Stimulated activated CD4-positive, alpha-beta T cell treated with anti-CD3 and anti-CD28 coated beads, Interleukin-4, amount 100 ng/mL, for 1 hour (primary cell): ENCODE data around the gene PNMT.
A peak's percentile ranks its signal among the peaks of the same experiment; 100 is the strongest.

Experiments used
- DNase-seq: peaks from one replicate; pipeline ENCODE4 v3.0.0-alpha.2; 2020

PNMT gene, protein sequence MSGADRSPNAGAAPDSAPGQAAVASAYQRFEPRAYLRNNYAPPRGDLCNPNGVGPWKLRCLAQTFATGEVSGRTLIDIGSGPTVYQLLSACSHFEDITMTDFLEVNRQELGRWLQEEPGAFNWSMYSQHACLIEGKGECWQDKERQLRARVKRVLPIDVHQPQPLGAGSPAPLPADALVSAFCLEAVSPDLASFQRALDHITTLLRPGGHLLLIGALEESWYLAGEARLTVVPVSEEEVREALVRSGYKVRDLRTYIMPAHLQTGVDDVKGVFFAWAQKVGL

DNA sequence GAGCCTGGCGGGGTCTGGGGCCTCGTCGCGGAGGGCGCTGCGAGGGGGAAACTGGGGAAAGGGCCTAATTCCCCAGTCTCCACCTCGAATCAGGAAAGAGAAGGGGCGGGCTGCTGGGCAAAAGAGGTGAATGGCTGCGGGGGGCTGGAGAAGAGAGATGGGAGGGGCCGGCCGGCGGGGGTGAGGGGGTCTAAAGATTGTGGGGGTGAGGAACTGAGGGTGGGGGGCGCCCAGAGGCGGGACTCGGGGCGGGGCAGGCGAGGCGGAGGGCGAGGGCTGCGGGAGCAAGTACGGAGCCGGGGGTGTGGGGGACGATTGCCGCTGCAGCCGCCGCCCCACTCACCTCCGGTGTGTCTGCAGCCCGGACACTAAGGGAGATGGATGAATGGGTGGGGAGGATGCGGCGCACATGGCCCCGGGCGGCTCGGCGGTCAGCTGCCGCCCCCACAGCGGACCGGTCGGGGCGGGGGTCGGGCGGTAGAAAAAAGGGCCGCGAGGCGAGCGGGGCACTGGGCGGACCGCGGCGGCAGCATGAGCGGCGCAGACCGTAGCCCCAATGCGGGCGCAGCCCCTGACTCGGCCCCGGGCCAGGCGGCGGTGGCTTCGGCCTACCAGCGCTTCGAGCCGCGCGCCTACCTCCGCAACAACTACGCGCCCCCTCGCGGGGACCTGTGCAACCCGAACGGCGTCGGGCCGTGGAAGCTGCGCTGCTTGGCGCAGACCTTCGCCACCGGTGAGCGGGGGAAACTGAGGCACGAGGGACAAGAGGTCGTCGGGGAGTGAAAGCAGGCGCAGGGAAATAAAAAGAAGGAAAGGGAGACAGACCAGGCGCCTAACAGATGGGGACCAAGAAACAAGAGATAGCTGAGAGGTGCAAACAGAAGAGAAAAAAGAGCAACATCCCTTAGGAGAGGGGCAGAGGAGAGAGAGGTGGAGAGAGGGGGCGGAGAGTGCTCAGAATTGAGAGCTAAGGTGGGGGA is at the start of gene PNMT:
PNMT (plus strand) TSS at position 509 of the 980 bp plus-strand sequence; CDS start at position 532, 23 bp downstream.
- peak; percentile 78 for DNase-seq

DNA sequence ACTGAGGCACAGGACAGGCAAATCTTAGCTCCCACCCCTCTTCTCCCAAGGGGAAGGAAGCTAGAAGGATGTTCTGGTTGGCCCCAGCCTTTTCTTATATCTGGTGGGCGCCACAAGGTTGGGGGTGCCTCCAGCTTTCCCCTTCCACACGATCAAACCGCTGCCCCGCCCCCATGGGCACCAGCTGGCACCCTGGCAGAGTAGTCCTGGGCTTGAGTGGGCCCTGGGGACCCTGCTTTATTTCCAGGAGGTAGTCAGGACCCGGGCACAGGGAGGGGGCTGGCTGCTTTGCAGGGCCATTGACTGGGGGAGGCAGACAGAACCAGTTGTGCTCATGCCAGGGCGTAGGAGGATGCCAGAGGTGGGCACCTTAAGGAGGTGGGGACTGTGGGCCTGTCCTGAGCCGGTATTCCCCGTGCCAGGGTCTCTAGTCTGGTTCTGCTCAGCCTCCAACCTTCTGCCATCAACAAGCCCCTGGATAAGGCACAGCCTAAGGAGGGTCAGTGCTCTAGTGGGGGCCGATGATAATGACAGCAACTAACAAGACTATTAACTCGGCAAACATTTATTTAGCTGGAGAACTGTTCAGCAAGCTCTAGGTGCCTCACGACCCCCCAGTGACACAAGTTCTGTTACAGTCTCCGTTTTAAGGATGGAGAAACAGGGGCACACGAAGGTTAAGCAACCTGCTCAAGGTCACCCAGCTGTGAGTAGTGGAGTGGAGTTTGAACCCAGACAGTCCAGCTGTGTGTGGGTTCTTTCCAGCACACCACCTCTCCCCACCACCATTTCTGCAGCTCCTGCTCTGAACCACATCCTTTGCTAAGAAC is 49.1 kb upstream of the PNMT start:
- DNase-seq: no peak

DNA sequence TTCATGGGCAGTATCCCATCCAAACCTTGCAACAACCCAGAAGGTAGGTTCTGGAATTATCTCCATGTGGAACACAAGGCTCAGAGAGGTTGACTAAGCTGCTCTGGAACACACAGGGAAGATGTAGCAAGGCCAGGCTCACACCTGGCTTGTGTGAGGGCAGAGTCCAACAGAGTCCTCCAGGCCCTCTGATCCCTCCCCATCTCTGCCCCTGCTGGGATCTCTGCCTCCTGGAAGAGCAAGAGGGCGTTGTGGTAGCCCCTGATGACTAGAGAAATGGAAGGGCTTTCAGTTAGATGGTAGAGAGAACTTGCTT is 48.5 kb upstream of the PNMT start:
- DNase-seq: no peak

DNA sequence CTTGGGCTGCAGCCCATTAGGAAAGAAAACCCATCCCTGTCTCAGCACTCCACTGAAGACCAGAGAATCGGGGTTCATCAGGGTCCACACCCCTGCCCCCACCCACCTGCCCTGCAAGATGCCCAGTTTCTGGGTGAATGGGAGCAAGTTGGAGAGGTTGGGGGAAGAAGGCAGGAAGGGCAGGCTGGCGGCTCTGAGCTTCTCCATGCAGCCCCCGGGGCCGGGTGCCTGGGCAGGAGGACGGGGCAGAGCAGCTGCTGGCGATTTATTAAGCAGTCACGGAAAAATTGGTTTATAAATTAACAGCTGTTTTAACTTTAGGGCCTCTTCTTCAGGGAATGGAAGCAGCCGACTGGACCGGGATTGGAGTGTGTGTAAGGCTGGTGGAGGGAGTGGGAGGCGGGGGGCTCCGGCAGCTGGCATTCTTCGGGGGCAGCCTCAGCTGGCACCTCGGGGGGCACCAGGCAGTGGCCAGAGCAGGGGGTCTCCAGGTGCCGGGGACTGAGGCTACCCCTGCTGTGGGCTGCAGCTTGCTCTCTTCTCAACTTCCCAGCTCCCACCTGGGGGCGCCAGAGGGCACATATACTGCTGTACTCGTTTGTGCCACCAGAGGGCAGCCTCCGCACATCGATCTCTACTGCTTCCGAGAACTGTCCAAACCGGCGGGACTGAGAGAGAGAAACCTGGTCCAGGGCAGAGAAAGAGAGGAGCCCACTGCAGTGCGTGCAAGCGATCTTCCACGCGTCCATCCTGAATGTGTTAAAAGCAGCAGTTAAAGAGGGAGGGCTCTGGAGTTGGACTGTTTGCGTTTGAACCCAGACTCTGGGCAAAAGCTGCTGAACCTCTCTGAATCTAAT is 46.5 kb upstream of the PNMT start:
- DNase-seq: peak; percentile 84

DNA sequence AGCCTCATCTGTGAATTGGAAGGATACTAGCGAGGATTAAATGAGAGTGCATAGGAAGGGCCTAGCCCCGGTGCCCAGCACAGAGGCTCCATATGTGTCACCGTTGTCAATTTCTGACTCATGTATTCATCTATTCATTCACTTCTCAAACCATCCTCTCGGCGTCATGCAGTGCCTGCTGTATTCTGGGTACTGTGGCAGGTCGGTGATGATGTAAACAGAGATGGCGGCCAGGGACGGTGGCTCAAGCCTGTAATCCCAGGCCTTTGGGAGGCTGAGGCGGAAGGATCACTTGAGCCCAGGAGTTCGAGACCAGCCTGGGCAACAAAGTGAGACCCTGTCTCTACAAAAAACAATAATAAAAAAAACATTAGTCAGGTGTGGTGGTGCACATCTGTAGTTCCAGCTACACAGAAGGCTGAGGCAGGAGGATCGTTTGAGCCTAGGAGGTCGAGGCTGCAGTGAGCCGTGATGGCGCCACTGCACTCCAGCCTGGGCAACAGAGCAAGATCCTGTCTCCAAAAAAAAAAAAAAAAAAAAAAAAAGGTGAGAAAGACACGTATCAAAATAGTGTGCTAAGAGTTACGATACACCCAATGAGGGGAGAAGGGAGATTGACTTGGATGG is 45.8 kb upstream of the PNMT start:
- DNase-seq: peak; percentile 38

DNA sequence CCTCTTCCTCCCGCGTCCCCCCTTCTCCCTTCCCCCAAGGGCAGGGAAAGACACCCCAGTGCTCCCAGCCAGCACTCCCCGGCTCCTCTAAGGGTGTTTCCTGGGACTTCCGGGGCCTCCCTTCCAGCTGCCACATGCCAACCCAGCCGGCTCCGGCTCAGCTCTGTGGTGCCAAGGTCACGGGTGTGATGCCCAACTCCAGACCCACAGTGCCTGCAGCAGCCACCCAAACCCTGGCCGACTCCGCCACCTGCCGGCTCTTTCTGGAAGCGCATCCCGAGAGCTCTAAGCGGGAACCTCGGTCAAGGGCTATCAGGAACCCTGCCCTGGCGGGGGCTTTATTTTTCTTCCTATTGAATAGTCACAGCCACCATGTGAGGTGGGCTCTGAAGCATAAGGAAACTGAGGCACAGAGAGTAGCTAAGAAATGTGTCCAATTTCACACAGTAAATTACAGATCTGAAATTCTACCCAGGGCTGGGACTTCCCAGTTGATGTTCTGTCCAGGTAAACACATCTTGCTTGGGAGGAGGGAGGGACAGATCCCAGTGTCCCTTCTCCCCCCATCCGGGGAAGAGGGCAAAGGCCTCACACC is 44.8 kb upstream of the PNMT start:
- peak; percentile 88 for DNase-seq

DNA sequence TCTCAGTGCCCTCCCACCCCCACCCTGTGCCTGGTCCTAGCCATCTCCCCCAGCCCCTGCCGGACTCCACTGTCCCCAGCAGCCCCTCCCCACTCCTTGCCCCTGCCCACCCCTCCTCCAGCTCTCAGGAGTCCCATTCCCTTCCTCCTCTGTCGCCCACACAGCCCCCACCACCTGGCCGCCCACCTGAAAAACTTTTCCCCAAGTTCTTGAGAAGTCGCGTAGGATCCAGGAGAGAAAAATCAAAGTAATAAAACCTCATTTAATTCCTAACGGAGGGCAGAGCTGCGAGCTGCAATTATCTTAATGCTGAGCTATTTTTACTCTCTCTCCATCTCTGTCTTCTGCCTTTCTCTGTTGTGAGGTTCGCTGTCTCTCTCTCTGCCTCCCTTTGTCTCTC is 43.9 kb upstream of the PNMT start:
- no peak for DNase-seq

DNA sequence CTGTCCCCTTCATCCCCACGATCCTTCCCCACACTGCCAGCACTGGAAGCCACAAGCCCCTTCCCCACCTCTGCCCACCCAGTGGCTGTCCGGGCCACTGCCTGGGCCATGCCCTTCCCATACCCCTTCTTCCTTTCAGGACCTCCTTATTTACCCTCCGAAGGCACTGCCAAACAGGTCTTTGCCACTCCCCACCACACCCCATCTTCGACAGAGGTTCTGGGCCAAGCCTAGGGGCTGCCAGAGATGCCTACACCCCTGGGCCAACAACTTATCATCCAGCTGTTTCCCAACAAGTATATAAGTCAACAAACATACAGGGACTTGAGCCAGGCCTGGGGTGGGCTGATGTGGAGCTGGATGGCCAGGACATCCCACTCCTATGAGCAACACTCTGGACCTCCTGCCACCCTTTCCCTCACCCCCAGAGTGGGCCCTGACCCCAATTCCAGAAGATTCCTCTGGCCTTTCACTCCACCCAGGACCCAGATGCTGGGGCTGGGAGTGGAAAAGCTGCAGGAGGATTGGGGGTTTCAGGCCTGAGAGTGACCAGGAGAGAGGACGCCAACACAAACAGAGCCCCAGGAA is 43.0 kb upstream of the PNMT start:
- DNase-seq: no peak

DNA sequence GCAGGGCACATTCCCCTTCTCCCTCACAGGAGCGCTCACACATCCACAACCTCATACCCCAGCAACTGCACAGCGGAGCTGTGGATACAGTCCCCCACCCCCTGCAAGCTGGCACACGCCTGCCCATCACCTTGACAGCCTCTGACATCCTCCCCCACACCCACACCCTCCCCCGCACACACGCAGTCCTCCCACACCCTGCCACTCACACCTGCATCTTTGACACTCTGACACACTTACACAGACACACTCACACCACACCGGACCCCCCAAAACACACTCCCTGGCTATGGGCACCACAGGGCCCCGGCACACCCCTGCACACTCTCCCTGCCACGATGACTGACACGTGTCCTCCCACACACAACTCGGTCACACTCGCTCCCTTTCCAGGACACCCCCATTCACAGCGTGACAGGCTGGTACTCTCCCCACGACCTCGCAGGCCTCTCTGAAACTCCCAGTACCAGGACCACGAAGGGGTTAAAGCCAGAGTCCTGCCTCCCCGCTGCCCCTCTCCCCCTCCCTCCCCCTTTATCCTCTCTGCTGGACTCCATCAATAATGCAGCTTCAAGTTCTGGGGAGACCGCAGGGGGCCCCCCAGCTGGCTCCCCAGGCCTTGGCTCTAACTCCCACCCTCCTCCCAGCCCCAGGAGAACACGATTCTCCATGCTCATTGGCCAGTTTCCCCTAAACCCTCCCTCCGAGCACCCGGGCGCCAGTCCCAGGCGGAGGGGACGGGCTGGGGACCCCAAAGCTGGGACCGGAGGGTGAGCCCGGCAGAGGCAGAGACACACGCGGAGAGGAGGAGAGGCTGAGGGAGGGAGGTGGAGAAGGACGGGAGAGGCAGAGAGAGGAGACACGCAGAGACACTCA is 41.8 kb upstream of the PNMT start, which contains the start of gene PPP1R1B:
PPP1R1B (plus strand) TSS at position 782 of the 876 bp plus-strand sequence. CDS start 441 bp downstream, outside the sequence.
- DNase-seq: no peak

DNA sequence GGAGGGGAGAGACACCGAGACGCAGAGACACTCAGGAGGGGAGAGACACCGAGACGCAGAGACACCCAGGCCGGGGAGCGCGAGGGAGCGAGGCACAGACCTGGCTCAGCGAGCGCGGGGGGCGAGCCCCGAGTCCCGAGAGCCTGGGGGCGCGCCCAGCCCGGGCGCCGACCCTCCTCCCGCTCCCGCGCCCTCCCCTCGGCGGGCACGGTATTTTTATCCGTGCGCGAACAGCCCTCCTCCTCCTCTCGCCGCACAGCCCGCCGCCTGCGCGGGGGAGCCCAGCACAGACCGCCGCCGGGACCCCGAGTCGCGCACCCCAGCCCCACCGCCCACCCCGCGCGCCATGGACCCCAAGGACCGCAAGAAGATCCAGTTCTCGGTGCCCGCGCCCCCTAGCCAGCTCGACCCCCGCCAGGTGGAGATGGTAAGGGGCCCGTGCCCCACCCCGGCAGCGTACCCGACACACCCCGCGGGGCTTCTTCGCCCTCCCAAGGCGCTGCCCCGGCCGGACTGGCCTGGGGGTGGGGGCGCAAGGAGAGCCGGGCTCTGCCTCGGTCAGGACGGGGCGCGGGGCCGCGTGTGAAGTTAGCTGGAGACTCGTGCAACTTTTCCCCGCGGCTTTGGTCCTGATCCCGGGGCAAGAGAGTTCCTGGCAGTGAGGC is 41.1 kb upstream of the PNMT start:
- DNase-seq: no peak

DNA sequence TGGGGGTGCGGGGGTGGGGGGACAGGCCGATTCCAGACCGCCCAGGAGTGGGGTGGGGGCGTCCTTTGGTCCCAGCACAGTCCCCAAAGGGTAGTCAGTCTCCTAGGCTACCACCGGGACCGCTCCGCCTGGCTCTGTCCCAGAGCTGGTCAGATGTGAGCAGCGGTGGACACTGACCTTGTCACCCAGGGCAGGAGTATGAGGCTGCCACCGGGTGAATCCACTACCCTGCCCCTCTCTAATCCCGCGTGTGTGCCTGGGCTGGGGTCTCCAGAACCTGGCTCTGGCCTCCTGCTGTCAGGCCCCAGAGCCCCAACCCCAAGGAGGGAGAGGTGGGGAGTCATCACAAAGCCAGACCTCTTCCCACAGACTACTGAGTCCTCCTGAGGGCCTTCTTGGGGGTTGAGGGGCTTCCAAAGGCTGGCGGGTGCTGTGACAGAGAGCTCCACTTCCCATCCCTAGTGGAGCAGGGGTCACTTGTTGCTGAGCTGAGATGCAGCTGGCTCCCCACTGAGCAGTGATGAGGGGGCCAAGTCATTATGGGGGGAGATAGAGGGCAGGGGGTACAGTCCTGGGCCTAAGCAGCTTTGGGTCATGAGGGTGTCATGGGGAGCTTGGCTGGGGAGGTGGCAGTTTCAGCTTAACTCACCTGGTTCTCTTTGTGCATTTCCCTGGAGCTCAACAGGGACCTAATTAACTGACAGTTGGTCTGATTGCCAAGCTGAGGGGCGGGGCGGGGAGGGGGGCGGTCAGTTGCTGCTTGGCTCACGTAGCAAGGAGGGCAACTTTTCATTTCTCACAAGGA is 40.3 kb upstream of the PNMT start:
- no peak for DNase-seq

DNA sequence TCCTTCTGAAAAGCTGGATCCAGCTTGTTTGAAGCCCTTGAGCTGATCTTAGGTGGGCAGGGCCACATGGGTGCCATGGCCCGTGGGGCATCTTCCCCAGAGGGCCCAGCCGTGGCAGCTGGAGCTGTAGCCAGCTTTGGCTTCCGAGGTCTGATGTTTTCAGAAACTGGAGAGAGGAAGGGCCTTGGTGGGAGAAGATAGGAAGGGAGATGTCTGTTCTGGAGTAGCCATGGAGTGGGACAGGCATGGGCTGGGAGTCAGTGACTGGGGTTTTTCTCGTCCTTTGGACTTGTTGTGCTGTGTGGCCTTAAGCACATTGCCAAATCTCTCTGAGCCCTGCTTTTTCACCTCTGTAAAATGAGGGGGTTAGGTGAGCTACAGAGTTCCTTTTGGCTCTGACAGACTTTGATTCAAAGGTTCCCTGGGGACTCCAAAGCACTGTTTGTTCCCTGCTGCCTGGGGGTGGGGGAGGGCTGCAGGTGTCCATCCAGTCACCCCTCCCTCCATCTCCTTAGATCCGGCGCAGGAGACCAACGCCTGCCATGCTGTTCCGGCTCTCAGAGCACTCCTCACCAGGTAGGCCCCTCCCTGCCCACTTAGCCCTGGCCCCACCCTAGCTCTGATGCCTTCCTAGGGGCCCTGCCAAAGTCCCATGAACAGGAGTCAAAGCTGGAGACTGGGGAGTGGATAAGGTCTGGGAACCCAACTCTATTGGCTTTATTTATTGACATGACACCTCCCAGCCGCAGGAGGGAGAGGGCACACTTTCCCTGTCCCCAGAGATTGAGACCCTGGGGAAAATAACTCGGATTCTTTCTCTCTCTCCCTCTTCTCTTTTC is 39.4 kb upstream of the PNMT start:
- DNase-seq: no peak

DNA sequence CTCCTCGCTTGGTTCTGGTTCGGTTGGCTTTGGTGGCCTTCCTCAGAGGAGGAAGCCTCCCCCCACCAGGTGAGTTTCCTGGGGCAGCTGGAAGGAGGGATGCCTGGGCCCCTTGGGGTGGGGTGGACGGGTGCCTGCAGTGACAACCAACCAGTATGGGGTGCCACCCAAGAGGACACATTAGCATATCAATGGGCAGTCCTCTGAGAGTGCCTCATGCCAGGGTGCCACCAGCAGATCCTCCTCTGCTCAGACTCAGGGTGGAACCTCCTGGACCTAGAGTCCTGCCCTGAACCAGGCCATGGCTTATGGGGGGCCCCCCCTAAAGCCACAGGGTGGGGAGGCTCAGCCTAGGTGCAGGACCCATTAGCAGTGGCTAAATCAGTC is 38.8 kb upstream of the PNMT start:
- DNase-seq: no peak

DNA sequence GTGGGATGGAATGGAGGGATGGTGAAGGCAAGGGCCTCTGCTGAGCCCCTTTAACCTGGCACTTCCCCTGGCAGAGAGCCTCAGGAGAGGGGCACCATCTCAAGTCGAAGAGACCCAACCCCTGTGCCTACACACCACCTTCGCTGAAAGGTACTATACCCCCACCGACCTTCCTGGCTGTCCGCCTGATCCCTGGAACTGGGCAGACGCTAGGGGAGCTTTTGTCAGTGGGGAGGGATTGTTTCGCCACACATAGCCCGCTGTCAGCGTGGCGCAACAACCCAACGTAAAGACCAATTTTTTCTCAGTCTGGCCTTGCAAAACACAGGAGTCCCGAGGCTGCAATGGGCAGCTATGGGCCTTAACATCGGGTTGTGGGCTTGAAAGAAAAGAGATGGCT is 38.4 kb upstream of the PNMT start:
- DNase-seq: no peak

DNA sequence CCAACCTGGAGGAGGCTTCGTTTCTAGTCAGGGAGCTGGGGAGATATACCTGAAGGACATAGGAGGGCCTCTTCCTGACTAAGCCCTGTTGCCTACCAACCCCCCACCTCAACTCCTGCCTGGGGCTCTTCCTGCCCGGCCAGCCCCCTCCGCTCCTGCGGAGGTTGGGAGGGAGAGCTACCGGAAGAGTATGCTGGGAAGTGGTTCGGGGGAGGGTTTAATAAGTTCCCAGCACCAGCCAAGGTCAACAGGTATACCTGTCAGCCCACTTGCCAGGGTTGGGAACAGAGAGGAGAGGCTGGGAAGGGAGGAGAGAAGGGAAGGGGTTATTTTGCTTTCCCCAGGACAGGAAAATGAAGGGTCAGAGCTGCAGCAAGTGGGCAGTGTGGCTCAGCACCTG is 36.9 kb upstream of the PNMT start:
- DNase-seq: no peak

DNA sequence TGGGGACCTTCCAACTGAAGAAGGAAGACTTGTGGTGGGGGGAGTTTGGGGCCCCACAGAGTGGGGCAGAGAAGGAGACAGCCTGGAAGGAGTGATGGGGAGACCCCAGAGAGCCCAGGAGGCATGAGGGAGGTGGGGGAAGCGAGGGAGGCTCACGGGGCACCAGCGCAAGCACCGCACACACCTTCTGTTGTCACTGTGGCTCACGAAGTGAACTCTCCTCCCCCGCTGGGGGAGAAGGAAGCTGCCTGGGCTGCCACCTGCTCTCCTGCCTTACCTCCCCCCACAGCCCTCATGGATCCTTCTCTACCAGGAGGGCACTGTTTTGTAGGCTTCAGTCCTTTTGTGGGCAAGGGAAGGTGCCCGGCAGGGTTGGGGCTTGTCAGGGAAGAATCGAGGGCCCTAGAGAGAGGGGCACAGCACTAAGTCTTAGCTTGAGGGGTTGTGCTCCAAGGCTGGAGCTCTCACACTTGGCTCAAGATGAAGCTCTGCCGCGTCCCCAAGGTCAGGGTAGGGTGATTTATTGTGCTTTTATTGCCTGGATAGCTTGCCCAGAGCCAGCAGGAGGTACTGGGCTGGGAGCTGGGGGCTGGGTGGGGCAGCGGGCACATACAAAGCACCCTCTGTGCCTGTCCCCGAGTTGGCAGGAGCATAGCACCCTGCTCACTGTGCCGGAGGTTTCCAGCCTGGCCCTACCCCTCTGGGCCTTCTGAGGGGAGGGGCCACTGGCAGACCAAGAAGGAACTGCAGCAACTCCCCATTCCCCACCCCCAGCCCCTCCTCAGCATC is 35.9 kb upstream of the PNMT start:
- DNase-seq: no peak
